ENCODE data around the gene RFXANK.

RFXANK gene

DNA sequence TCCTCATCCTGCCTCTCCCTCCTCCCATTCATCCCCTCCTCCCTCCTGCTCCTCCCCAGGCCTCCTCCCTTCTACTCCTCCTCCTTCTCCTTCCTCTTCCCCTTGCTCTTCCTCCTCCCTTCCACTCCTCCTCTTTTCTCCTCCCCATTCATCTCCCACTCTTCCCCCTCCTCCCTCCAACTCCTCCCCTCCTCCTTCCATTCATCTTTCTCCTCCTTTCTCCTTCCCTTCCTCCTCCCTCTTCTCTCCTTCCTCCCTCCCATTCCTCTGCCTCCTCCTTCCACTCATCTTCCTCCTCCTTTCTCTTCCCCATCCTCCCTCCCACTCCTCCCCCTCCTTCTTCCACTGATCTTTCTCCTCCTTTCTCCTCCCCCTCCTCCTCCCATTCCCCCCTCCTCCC lies 47.6 kb downstream of the RFXANK start:
- Histone ChIP-seq H3K27ac (ENCODE audit: low read length) (no peak overlapping the region), H3K36me3 (ENCODE audit: control insufficient read depth, low read depth, low read length) (no peaks in the 10 kb centered on the region), H3K4me3 (ENCODE audit: low read length) (no peak overlapping the region), H3K4me1 (ENCODE audit: control insufficient read depth, low read depth, low read length) (no peaks in the 10 kb centered on the region), H3K9me3 (ENCODE audit: control insufficient read depth, low read depth, low read length) (peaks cover 3% of the 10 kb centered on the region), H3K9ac (ENCODE audit: low read length) (no peak overlapping the region), H3K27me3 (ENCODE audit: control insufficient read depth, insufficient read depth, low read length) (no peaks in the 10 kb centered on the region)

- Histone ChIP-seq H3K36me3 (ENCODE audit: control insufficient read depth, low read depth, low read length) (no peaks in the 10 kb centered on the region), H3K27ac (ENCODE audit: low read length) (no peak overlapping the region), H3K9ac (ENCODE audit: low read length) (no peak overlapping the region), H3K27me3 (ENCODE audit: control insufficient read depth, insufficient read depth, low read length) (no peaks in the 10 kb centered on the region), H3K4me1 (ENCODE audit: control insufficient read depth, low read depth, low read length) (no peaks in the 10 kb centered on the region), H3K4me3 (ENCODE audit: low read length) (no peak overlapping the region), H3K9me3 (ENCODE audit: control insufficient read depth, low read depth, low read length) (no peaks in the 10 kb centered on the region)
Measured at GRCh38 chr19:19240476-19240875, 48.4 kb downstream of the RFXANK start.

GRCh38 chr19:19250196-19250801 lies 58.2 kb downstream of the RFXANK start:
- Histone ChIP-seq H3K27me3 (ENCODE audit: control insufficient read depth, insufficient read depth, low read length) (peaks cover 12% of the 10 kb centered on the region), H3K27ac (ENCODE audit: low read length) (no peak overlapping the region), H3K4me3 (ENCODE audit: low read length) (no peak overlapping the region), H3K9me3 (ENCODE audit: control insufficient read depth, low read depth, low read length) (no peaks in the 10 kb centered on the region), H3K9ac (ENCODE audit: low read length) (no peak overlapping the region), H3K36me3 (ENCODE audit: control insufficient read depth, low read depth, low read length) (no peaks in the 10 kb centered on the region), H3K4me1 (ENCODE audit: control insufficient read depth, low read depth, low read length) (no peaks in the 10 kb centered on the region)

Data from iPS-18a (cell line).